ENCODE data around the gene ZNF800. TPM values are rescaled to one million over a fixed set of nuclear protein-coding genes. Genes with fewer than 3 reads are reported as not detected.

The ZNF800 gene
- total and polyA plus RNA-seq, 10 donors: 8.8 to 54.0 (median 41.1) TPM

- 51 to 66% (median 61%) methylated on average over 7 of the region's 7 CpGs for WGBS, 5 donors
- Histone ChIP-seq H3K27ac (no peak overlapping the region), H3K4me3 (no peak overlapping the region), H3K4me1 (no peaks in the 10 kb centered on the region), H3K9me3 (no peaks in the 10 kb centered on the region), H3K36me3 (no peaks in the 10 kb centered on the region), H3K27me3 (replicated peaks in 1 of 7) (peaks cover 0 to 17% (median 0%) of the 10 kb centered on the region in 7 donors)
- no peak for DNase-seq
- TF ChIP-seq POLR2AphosphoS5 (IDR thresholded peaks at IDR 0.05): no peak
- no peak for TF ChIP-seq CTCF (IDR thresholded peaks at IDR 0.05 in 8 of 11, conservative IDR thresholded peaks at IDR 0.05 in 3 of 11)
- TF ChIP-seq POLR2A (IDR thresholded peaks at IDR 0.05): no peak
- intact Hi-C loops (cut with DNase I; ENCODE audit: low total_unique reads): no loop called here
These were observed 69.5 kb downstream of the ZNF800 start for GRCh38 chr7:127322832-127323493.

- Histone ChIP-seq H3K4me1 (no peaks in the 10 kb centered on the region), H3K9me3 (no peaks in the 10 kb centered on the region), H3K4me3 (no peak overlapping the region), H3K27me3 (replicated peaks in 1 of 7) (peaks cover 0 to 17% (median 0%) of the 10 kb centered on the region in 7 donors), H3K27ac (no peak overlapping the region), H3K36me3 (no peaks in the 10 kb centered on the region)
- intact Hi-C loops (cut with DNase I; ENCODE audit: low total_unique reads): no loop called here
- 47 to 68% (median 64%) methylated on average over 5 of the region's 5 CpGs for WGBS, 5 donors
- DNase-seq: no peak
- no peak for TF ChIP-seq POLR2A (IDR thresholded peaks at IDR 0.05)
- no peak for TF ChIP-seq POLR2AphosphoS5 (IDR thresholded peaks at IDR 0.05)
- no peak for TF ChIP-seq CTCF (IDR thresholded peaks at IDR 0.05 in 8 of 11, conservative IDR thresholded peaks at IDR 0.05 in 3 of 11)
These were observed 70.2 kb downstream of the ZNF800 start for GRCh38 chr7:127322351-127322750.

GRCh38 chr7:127320974-127321373 is 71.5 kb downstream of the ZNF800 start:
- no peaks in the 10 kb centered on the region for H3K36me3 ChIP-seq
- H3K27me3 ChIP-seq (replicated peaks in 1 of 7): peaks cover 0 to 17% (median 0%) of the 10 kb centered on the region in 7 donors
- no peak for DNase-seq
- peaks cover 0 to 7% (median 0%) of the 10 kb centered on the region in 8 donors for H3K9me3 ChIP-seq
- TF ChIP-seq POLR2AphosphoS5 (IDR thresholded peaks at IDR 0.05) (no peak), POLR2A (IDR thresholded peaks at IDR 0.05) (no peak), CTCF (IDR thresholded peaks at IDR 0.05 in 8 of 11, conservative IDR thresholded peaks at IDR 0.05 in 3 of 11) (no peak)
- 81 to 90% (median 86%) methylated on average over 4 of the region's 4 CpGs for WGBS, 5 donors
- H3K4me3 ChIP-seq: no peak overlapping the region
- no peak overlapping the region for H3K27ac ChIP-seq
- no peaks in the 10 kb centered on the region for H3K4me1 ChIP-seq
- intact Hi-C loops (cut with DNase I; ENCODE audit: low total_unique reads): no loop called here

Other genes starting within 250 kb of the ZNF800 start
- under 1 TPM in 2 of 7 donors, not detected in 5; 0.30 to 0.60 TPM for gene GRM8, start 139.8 kb downstream of the ZNF800 start, total RNA-seq
- not detected for gene GRM8, start 139.8 kb downstream of the ZNF800 start, polyA plus RNA-seq
- gene GCC1, start 192.9 kb upstream of the ZNF800 start, total RNA-seq: 10 to 100 TPM; 13.5 to 24.8 (median 17.9) TPM
- gene GCC1, start 192.9 kb upstream of the ZNF800 start, polyA plus RNA-seq: 1 to 10 TPM; 3.1 to 7.1 (median 4.3) TPM
- 100 to 1,000 TPM in 4 of 7 donors, 10 to 100 TPM in 3; 79.5 to 173 (median 104) TPM for gene ARF5, start 195.7 kb upstream of the ZNF800 start, total RNA-seq
- gene ARF5, start 195.7 kb upstream of the ZNF800 start, polyA plus RNA-seq: 100 to 1,000 TPM; 137 to 197 (median 158) TPM
- 1 to 10 TPM in 4 of 7 donors, under 1 TPM in 3; 0.67 to 2.9 (median 1.0) TPM for gene FSCN3, start 201.0 kb upstream of the ZNF800 start, total RNA-seq
- gene FSCN3, start 201.0 kb upstream of the ZNF800 start, polyA plus RNA-seq: 1 to 10 TPM in 1 of 3 donors, under 1 TPM in 2; 0.22 to 1.6 (median 0.89) TPM
- not detected for gene PAX4, start 225.4 kb upstream of the ZNF800 start, total RNA-seq
- not detected for gene PAX4, start 225.4 kb upstream of the ZNF800 start, polyA plus RNA-seq

All from spleen (tissue), 11 donors.